Raji (cell line): Measurements from ENCODE around the gene CALY.

Source experiments
- POLR2A ChIP-seq: IDR thresholded peaks from 2 replicates; pipeline ENCODE4 v1.6.1; 2011; ENCODE audit warnings: low read depth, low read length, control low read depth; ENCODE audit not compliant: insufficient read depth

The CALY gene

GRCh38 chr10:133297504-133297903 is 39.2 kb downstream of the CALY start:
- TF ChIP-seq POLR2A, result no peak

- no peak for TF ChIP-seq POLR2A
These were observed 41.0 kb downstream of the CALY start for GRCh38 chr10:133295426-133296320.

GRCh38 chr10:133294189-133294588 is 42.5 kb downstream of the CALY start:
- no peak for TF ChIP-seq POLR2A

GRCh38 chr10:133293810-133294119 is 42.9 kb downstream of the CALY start:
- no peak for TF ChIP-seq POLR2A

GRCh38 chr10:133292919-133293809 is 43.5 kb downstream of the CALY start:
- TF ChIP-seq POLR2A, result no peak

GRCh38 chr10:133289761-133290160 is 46.9 kb downstream of the CALY start:
- no peak for TF ChIP-seq POLR2A

- TF ChIP-seq POLR2A, result no peak
These were observed 48.7 kb downstream of the CALY start for GRCh38 chr10:133287832-133288500.

- no peak for TF ChIP-seq POLR2A
These were observed 50.3 kb downstream of the CALY start for GRCh38 chr10:133286366-133286765.

- no peak for TF ChIP-seq POLR2A
These were observed 51.5 kb downstream of the CALY start for GRCh38 chr10:133285217-133285616.

GRCh38 chr10:133283931-133284330 is 52.8 kb downstream of the CALY start:
- TF ChIP-seq POLR2A, result no peak

- TF ChIP-seq POLR2A, result no peak
These were observed 53.8 kb downstream of the CALY start for GRCh38 chr10:133282846-133283390.

GRCh38 chr10:133281628-133282372 is 54.9 kb downstream of the CALY start:
- no peak for TF ChIP-seq POLR2A

GRCh38 chr10:133281084-133281483 is 55.6 kb downstream of the CALY start:
- no peak for TF ChIP-seq POLR2A

- no peak for TF ChIP-seq POLR2A
These were observed 56.2 kb downstream of the CALY start for GRCh38 chr10:133280391-133281059.
